Measurements from ENCODE around the gene ADGRD1. TPM values are rescaled to one million over a fixed set of nuclear protein-coding genes. Genes with fewer than 3 reads are reported as not detected.

ADGRD1 gene
- total RNA-seq, 1 experiment from 2014 or later = 0.77 TPM

GRCh38 chr12:131063413-131063812 lies 109.7 kb downstream of the ADGRD1 start (continued):
- TF ChIP-seq AR (CRISPR knock-in tag; IDR thresholded peaks at IDR 0.05) = no peak
- TF ChIP-seq CDX4 (CRISPR knock-in tag; IDR thresholded peaks at IDR 0.05; ENCODE audit: borderline replicate concordance) = no peak
- TF ChIP-seq GRHL2 (CRISPR knock-in tag; IDR thresholded peaks at IDR 0.05; ENCODE audit: insufficient replicate concordance, severe bottlenecking) = no peak
- TF ChIP-seq NR2C2 (CRISPR knock-in tag; IDR thresholded peaks at IDR 0.05) = no peak
- no peak for TF ChIP-seq E2F1 (CRISPR knock-in tag; IDR thresholded peaks at IDR 0.05)
- no peak for TF ChIP-seq GABPB1 (CRISPR knock-in tag; IDR thresholded peaks at IDR 0.05)
- no peak for TF ChIP-seq ZNF425 (CRISPR knock-in tag; conservative IDR thresholded peaks at IDR 0.05)

GRCh38 chr12:131063960-131064359 lies 110.3 kb downstream of the ADGRD1 start:
- TF ChIP-seq JAZF1 (CRISPR knock-in tag; IDR thresholded peaks at IDR 0.05) = no peak
- TF ChIP-seq USF2 (CRISPR knock-in tag; IDR thresholded peaks at IDR 0.05) = no peak
- TF ChIP-seq E2F4 (CRISPR knock-in tag; IDR thresholded peaks at IDR 0.05; ENCODE audit: borderline replicate concordance, low read depth) = no peak
- no peak for TF ChIP-seq NFE2L1 (CRISPR knock-in tag; IDR thresholded peaks at IDR 0.05)
- POLR2A ChIA-PET = no interaction called here
- CTCF ChIA-PET = no interaction called here
- Mint-ChIP-seq H3K9me3 (no peaks in the 10 kb centered on the region), H3K4me3 (no peak overlapping the region), H3K27me3 (ENCODE audit: low read depth) (no peaks in the 10 kb centered on the region), H3K4me1 (peaks cover 2% of the 10 kb centered on the region; the same call in 1 of the 2 replicates), H3K27ac (no peak overlapping the region), H3K36me3 (no peaks in the 10 kb centered on the region)
- DNase-seq (ENCODE audit: low spot score) (no peak), ATAC-seq (no peak)

GRCh38 chr12:131065279-131065678 lies 111.6 kb downstream of the ADGRD1 start:
- H3K9me3 Mint-ChIP-seq = no peaks in the 10 kb centered on the region
- no peak overlapping the region for H3K27ac Mint-ChIP-seq
- no peak for ATAC-seq
- ChIA-PET POLR2A (no interaction called here), CTCF (no interaction called here)
- no peak overlapping the region for H3K4me3 Mint-ChIP-seq
- H3K36me3 Mint-ChIP-seq = no peaks in the 10 kb centered on the region
- H3K4me1 Mint-ChIP-seq = peaks cover 6% of the 10 kb centered on the region; the same call in 1 of the 2 replicates
- DNase-seq (ENCODE audit: low spot score) = no peak
- H3K27me3 Mint-ChIP-seq (ENCODE audit: low read depth) = no peaks in the 10 kb centered on the region
- no peak for TF ChIP-seq ZNF138 (CRISPR knock-in tag; conservative IDR thresholded peaks at IDR 0.05)
- TF ChIP-seq FOXK1 (CRISPR knock-in tag; IDR thresholded peaks at IDR 0.05) = no peak
- TF ChIP-seq MXD4 (CRISPR knock-in tag; IDR thresholded peaks at IDR 0.05; ENCODE audit: borderline replicate concordance) = no peak
- TF ChIP-seq CREM (CRISPR knock-in tag; IDR thresholded peaks at IDR 0.05) = no peak
- no peak for TF ChIP-seq NFATC4 (CRISPR knock-in tag; IDR thresholded peaks at IDR 0.05)
- TF ChIP-seq SOX15 (CRISPR knock-in tag; IDR thresholded peaks at IDR 0.05) = no peak
- no peak for TF ChIP-seq ZMAT4 (CRISPR knock-in tag; IDR thresholded peaks at IDR 0.05)
- no peak for TF ChIP-seq MLX (CRISPR knock-in tag; IDR thresholded peaks at IDR 0.05)
- no peak for TF ChIP-seq TP53 (CRISPR knock-in tag; IDR thresholded peaks at IDR 0.05)
- TF ChIP-seq HMGXB4 (CRISPR knock-in tag; IDR thresholded peaks at IDR 0.05) = no peak
- no peak for TF ChIP-seq CBFB (CRISPR knock-in tag; IDR thresholded peaks at IDR 0.05; ENCODE audit: low read depth)
- no peak for TF ChIP-seq ELF4 (CRISPR knock-in tag; IDR thresholded peaks at IDR 0.05; ENCODE audit: low read depth)

All from WTC11 (cell line).